Measurements from ENCODE around the gene CIP2A. TPM values are rescaled to one million over a fixed set of nuclear protein-coding genes. Genes with fewer than 3 reads are reported as not detected.

The CIP2A gene
- total RNA-seq, 1 donor from 2014 or later, result 1.6 TPM

GRCh38 chr3:108564564-108564963, 24.7 kb downstream of the CIP2A start:
- no peak overlapping the region for H3K27ac ChIP-seq (replicated peaks)
- no peaks in the 10 kb centered on the region for H3K36me3 ChIP-seq
- TF ChIP-seq, protein P1, sequence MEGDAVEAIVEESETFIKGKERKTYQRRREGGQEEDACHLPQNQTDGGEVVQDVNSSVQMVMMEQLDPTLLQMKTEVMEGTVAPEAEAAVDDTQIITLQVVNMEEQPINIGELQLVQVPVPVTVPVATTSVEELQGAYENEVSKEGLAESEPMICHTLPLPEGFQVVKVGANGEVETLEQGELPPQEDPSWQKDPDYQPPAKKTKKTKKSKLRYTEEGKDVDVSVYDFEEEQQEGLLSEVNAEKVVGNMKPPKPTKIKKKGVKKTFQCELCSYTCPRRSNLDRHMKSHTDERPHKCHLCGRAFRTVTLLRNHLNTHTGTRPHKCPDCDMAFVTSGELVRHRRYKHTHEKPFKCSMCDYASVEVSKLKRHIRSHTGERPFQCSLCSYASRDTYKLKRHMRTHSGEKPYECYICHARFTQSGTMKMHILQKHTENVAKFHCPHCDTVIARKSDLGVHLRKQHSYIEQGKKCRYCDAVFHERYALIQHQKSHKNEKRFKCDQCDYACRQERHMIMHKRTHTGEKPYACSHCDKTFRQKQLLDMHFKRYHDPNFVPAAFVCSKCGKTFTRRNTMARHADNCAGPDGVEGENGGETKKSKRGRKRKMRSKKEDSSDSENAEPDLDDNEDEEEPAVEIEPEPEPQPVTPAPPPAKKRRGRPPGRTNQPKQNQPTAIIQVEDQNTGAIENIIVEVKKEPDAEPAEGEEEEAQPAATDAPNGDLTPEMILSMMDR (IDR thresholded peaks at IDR 0.05; ENCODE audit: borderline replicate concordance), result no peak
- intact Hi-C loops (cut with micrococcal nuclease), result no loop called here
- H3K4me3 ChIP-seq, result no peak overlapping the region
- H3K4me1 ChIP-seq, result no peaks in the 10 kb centered on the region
- H3K9me3 ChIP-seq (replicated peaks), result no peaks in the 10 kb centered on the region
- no peak for DNase-seq
- no peaks in the 10 kb centered on the region for H3K27me3 ChIP-seq (ENCODE audit: low read depth)

DNA sequence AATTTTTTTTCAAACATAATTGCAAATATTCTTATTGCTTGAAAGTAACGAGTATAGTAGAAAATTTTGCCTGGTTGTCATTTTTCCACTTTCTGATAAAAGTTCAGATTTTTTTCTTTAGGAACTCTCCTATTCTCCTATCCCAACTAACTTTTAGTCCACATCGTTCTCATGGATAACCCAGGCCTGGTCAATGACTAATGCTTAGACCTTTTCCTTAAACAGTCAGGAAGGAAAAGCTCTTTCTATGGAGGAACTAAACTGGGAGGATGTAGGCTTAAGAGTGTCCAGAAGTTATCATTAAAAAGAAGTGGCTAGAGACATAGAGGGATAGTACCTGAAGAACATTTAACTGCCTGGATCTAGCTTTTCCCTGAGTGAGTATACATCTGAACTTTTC, 26.7 kb downstream of the CIP2A start:
- H3K27ac ChIP-seq (replicated peaks), result no peak overlapping the region
- TF ChIP-seq, protein P1 (IDR thresholded peaks at IDR 0.05; ENCODE audit: borderline replicate concordance), result no peak
- no peak overlapping the region for H3K4me3 ChIP-seq
- no peaks in the 10 kb centered on the region for H3K9me3 ChIP-seq (replicated peaks)
- intact Hi-C loops (cut with micrococcal nuclease), result no loop called here
- no peaks in the 10 kb centered on the region for H3K36me3 ChIP-seq
- H3K27me3 ChIP-seq (ENCODE audit: low read depth), result no peaks in the 10 kb centered on the region
- H3K4me1 ChIP-seq, result no peaks in the 10 kb centered on the region
- no peak for DNase-seq

- Histone ChIP-seq H3K4me3 (no peak overlapping the region), H3K27me3 (ENCODE audit: low read depth) (no peaks in the 10 kb centered on the region), H3K27ac (replicated peaks) (no peak overlapping the region), H3K4me1 (peaks cover 10% of the 10 kb centered on the region), H3K9me3 (replicated peaks) (no peaks in the 10 kb centered on the region), H3K36me3 (no peaks in the 10 kb centered on the region)
- TF ChIP-seq, protein P1 (IDR thresholded peaks at IDR 0.05; ENCODE audit: borderline replicate concordance), result no peak
- DNase-seq, result no peak
- intact Hi-C loops (cut with micrococcal nuclease), result no loop called here
Observed at GRCh38 chr3:108555966-108556581, 33.2 kb downstream of the CIP2A start.

- H3K4me3 ChIP-seq, result no peak overlapping the region
- H3K27ac ChIP-seq (replicated peaks), result no peak overlapping the region
- no peak for DNase-seq
- intact Hi-C loops (cut with micrococcal nuclease), result no loop called here
- peaks cover 10% of the 10 kb centered on the region for H3K4me1 ChIP-seq
- TF ChIP-seq, protein P1 (IDR thresholded peaks at IDR 0.05; ENCODE audit: borderline replicate concordance), result no peak
- no peaks in the 10 kb centered on the region for H3K9me3 ChIP-seq (replicated peaks)
- H3K27me3 ChIP-seq (ENCODE audit: low read depth), result no peaks in the 10 kb centered on the region
- no peaks in the 10 kb centered on the region for H3K36me3 ChIP-seq
Observed at GRCh38 chr3:108554913-108555571, 34.2 kb downstream of the CIP2A start.

- Histone ChIP-seq H3K4me1 (peaks cover 10% of the 10 kb centered on the region), H3K27me3 (ENCODE audit: low read depth) (no peaks in the 10 kb centered on the region), H3K36me3 (no peaks in the 10 kb centered on the region), H3K9me3 (replicated peaks) (no peaks in the 10 kb centered on the region), H3K4me3 (no peak overlapping the region), H3K27ac (replicated peaks) (no peak overlapping the region)
- intact Hi-C loops (cut with micrococcal nuclease), result no loop called here
- DNase-seq, result no peak
- TF ChIP-seq, protein P1 (IDR thresholded peaks at IDR 0.05; ENCODE audit: borderline replicate concordance), result no peak
Observed at GRCh38 chr3:108554229-108554628, 35.0 kb downstream of the CIP2A start.
